H1 (cell line): ENCODE measurements around the gene GLDC.

ENCODE experiments used
- CEBPB ChIP-seq: IDR thresholded peaks from 2 replicates; pipeline ENCODE4 v1.6.1; 2012; ENCODE audit warnings: low read depth, low read length
- CHD1 ChIP-seq: IDR thresholded peaks from 2 replicates; pipeline ENCODE4 v1.6.1; 2012; ENCODE audit warnings: low read depth, low read length, improper control_type of control experiment
- CTCF ChIP-seq, 3 experiments: IDR thresholded peaks; 1 replicate in 2 of 3; 2 replicates in 1 of 3; pipeline versions ENCODE4 v1.5.1 to v1.6.1; 2011; ENCODE audit warnings: low read length in 3 of 3, mild to moderate bottlenecking in 3 of 3, inconsistent platforms in 2 of 3, low read depth in 1 of 3, moderate library complexity in 1 of 3; ENCODE audit not compliant: insufficient read depth in 1 of 3; ENCODE audit errors: control extremely low read depth in 1 of 3
- EGR1 ChIP-seq: IDR thresholded peaks from 2 replicates; pipeline ENCODE4 v1.6.1; 2011; ENCODE audit warnings: low read depth, low read length, borderline replicate concordance
- FOSL1 ChIP-seq: IDR thresholded peaks from 2 replicates; pipeline ENCODE4 v1.6.1; 2011; ENCODE audit warnings: mild to moderate bottlenecking, low read depth, low read length, moderate library complexity; ENCODE audit not compliant: insufficient read depth
- MAFK ChIP-seq: IDR thresholded peaks from 2 replicates; pipeline ENCODE4 v1.6.1; 2012; ENCODE audit warnings: low read depth, mild to moderate bottlenecking, improper control_type of control experiment, low read length
- POLR2A ChIP-seq, 2 experiments: IDR thresholded peaks; 1 replicate in 1 of 2; 2 replicates in 1 of 2; pipeline ENCODE4 v1.6.1; 2011; ENCODE audit warnings: low read depth in 2 of 2, low read length in 2 of 2, mild to moderate bottlenecking in 2 of 2; ENCODE audit errors: control extremely low read depth in 1 of 2
- POLR2AphosphoS5 ChIP-seq: IDR thresholded peaks from 2 replicates; pipeline ENCODE4 v1.6.1; 2011; ENCODE audit warnings: low read depth, low read length
- TCF12 ChIP-seq: IDR thresholded peaks from 2 replicates; pipeline ENCODE4 v1.6.1; 2011; ENCODE audit warnings: low read depth, mild to moderate bottlenecking, low read length
- TF ChIP-seq, protein P1 (sequence below): IDR thresholded peaks from 2 replicates; pipeline ENCODE4 v1.6.1; 2012; ENCODE audit warnings: inconsistent platforms

GRCh38 chr9:6620353-6620752, 25.2 kb downstream of the GLDC start:
- no peak for TF ChIP-seq CTCF (IDR thresholded peaks at IDR 0.05; ENCODE audit: control extremely low read depth in 1 of 3, insufficient read depth in 1 of 3, low read depth in 1 of 3, low read length in 3 of 3)
- no peak for TF ChIP-seq CHD1
- no peak for TF ChIP-seq FOSL1
- TF ChIP-seq, protein P1, sequence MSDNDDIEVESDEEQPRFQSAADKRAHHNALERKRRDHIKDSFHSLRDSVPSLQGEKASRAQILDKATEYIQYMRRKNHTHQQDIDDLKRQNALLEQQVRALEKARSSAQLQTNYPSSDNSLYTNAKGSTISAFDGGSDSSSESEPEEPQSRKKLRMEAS: no peak
- no peak for TF ChIP-seq POLR2AphosphoS5
- no peak for TF ChIP-seq POLR2A (IDR thresholded peaks at IDR 0.05; ENCODE audit: control extremely low read depth in 1 of 2, low read depth in 2 of 2, low read length in 2 of 2)
- no peak for TF ChIP-seq EGR1
- no peak for TF ChIP-seq CEBPB
- TF ChIP-seq TCF12: no peak
- TF ChIP-seq MAFK: no peak
